GM18499 (cell line): ENCODE data around the gene FAM229B.
"Not testable (repeated sequence)": the region's sequence is repeated elsewhere in the genome, so short reads cannot be mapped to it uniquely, and the experiment has no call there.

Experiments
- ATAC-seq: cut with Tn5 transposase; IDR thresholded peaks from one replicate; pipeline ENCODE4 v1.9.1; 2021; ENCODE audit warnings: moderate number of reproducible peaks; ENCODE audit not compliant: insufficient read depth, unreplicated experiment

Gene FAM229B

GRCh38 chr6:112061605-112062004 is 25.8 kb upstream of the FAM229B start:
- ATAC-seq: no peak

DNA sequence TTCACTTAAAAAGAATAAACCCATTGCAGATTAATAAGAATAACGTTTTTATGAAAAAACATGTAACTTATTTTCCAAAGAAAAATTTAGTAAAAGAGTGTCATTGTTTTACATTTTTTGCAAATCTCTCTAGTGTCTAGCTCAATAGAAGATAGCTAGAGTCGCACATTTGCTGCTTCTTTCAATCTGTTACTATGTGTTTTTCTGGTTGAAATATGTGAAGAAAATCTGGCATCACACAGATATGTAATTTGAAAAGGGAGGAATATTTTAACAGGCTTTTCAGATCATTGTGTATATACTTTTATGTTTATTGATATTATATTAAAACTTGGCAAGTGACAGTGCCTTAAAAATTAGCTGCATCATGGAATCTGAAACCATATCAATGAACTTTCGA is 24.4 kb upstream of the FAM229B start:
- ATAC-seq: no peak

DNA sequence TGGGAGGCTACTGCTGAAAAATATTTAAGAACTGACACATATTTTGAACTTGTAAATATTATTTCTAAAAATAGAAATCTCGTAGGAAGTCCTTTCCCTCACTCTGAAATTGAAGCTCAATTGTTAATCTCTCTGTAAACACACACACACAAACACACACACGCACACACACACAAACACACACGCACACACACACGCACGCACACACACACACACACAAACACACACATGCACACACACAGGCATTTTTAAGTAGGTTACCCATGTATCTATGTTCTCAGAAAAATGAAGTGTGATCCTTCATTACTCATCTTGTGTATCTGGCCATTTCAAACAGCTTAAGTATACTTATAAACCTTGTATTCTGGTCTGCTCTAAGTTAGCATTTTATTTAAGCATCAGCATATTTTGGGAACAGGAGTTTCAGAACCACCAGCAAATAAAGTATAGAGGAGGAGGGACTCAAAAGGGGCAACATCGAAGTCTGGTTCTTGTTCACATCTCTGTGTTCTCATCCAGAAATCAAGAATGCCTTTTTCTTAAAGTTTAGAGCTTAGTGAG is 21.9 kb upstream of the FAM229B start:
- ATAC-seq: no peak

- ATAC-seq: no peak
These were observed 20.8 kb upstream of the FAM229B start for GRCh38 chr6:112066606-112067005.

DNA sequence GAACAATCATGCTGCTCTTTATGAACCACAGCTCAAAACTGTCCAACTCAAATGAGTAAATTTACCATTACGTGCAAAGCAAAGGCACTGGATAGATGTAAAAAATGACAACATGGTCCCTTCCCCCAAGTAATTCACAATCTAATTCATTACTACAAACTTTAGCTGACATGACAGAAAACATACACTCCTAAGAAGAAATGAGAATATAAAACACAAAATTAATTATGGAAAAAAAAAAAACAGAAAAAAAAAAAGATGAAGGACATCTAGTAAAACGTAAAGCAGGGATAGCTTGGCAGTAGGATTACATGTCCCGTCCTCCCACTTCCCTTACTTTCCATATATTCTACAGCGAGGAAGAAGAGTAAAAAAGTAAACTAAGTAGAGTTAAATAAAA is 5.8 kb upstream of the FAM229B start:
- no peak for ATAC-seq

GRCh38 chr6:112085286-112086065 is 1.9 kb upstream of the FAM229B start:
- no peak for ATAC-seq

GRCh38 chr6:112086744-112087135 is 651 bp upstream of the FAM229B start:
- ATAC-seq: peak; percentile 19

DNA sequence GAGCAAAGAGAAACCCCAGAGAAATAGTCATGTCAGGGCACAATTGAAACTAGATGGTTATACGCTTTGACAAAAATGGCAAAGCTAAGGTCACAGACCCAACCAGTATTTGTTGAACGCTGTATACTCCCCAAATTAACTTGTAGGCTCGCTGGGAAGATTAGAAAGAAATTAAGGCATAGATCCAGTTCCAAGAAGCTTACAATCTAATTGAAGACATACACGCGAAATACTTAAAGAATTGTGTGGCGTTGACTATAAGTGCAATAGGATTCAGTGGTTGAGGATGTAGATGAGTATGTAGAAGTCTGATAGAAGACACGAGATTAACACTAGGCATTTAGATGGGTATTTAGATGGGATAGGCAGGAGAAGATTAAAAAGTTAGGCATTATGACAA is 525 bp downstream of the FAM229B start:
- ATAC-seq: peak; percentile 0

GRCh38 chr6:112096901-112097300 is 9.5 kb downstream of the FAM229B start:
- ATAC-seq: no peak

DNA sequence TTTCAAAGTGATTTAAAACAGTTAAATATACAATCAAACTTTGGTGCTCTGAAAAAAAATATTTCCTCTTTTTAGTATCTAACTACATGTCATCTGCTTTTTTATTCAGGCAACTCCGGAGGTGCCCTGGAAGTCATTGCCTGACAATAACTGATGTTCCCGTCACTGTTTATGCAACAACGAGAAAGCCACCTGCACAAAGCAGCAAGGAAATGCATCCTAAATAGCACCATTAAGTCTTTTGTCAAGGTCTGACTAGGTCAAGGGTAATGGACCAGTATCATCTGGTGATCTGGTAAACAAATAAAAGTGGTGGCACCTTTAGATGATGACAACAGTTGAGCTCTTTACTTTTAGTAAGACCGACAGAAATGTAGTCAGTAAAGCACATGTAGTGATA is 13.2 kb downstream of the FAM229B start:
- no peak for ATAC-seq

DNA sequence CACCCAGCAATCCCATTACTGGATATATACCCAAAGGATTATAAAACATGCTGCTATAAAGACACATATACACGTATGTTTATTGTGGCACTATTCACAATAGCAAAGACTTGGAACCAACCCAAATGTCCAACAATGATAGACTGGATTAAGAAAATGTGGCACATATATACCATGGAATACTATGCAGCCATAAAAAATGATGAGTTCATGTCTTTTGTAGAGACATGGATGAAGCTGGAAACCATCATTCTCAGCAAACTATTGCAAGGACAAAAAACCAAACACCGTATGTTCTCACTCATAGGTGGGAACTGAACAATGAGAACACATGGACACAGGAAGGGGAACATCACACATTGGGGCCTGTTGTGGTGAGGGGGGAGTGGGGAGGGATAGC is 18.6 kb downstream of the FAM229B start:
- ATAC-seq: not testable (repeated sequence)

GRCh38 chr6:112106562-112106961 is 19.2 kb downstream of the FAM229B start:
- ATAC-seq: no peak

- ATAC-seq: no peak
These were observed 21.9 kb downstream of the FAM229B start for GRCh38 chr6:112109262-112109661.

GRCh38 chr6:112113431-112113830 is 26.0 kb downstream of the FAM229B start:
- no peak for ATAC-seq

- no peak for ATAC-seq
These were observed 26.5 kb downstream of the FAM229B start for GRCh38 chr6:112113918-112114317.

GRCh38 chr6:112114577-112115223 is 27.3 kb downstream of the FAM229B start:
- no peak for ATAC-seq

DNA sequence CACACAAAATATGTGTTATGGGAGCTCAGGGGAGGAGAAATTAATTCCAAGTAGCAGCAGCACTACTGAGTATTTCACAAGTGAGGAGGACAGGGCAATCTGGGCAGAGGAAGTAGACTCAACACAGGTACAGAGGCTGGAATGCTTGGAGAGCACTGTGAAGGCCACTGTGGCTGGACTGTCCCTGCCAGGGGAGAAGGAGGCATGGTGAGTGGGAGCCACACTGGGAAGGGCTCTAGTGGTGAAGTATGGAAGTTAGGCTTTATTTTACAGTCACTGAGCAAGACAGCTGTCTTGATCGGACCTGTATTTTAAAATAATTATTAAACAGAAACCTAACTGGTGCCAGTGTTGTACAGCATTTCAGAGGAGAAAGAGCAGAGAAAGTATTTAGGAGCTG is 28.8 kb downstream of the FAM229B start:
- ATAC-seq: no peak

- no peak for ATAC-seq
These were observed 30.2 kb downstream of the FAM229B start for GRCh38 chr6:112117554-112117953.

DNA sequence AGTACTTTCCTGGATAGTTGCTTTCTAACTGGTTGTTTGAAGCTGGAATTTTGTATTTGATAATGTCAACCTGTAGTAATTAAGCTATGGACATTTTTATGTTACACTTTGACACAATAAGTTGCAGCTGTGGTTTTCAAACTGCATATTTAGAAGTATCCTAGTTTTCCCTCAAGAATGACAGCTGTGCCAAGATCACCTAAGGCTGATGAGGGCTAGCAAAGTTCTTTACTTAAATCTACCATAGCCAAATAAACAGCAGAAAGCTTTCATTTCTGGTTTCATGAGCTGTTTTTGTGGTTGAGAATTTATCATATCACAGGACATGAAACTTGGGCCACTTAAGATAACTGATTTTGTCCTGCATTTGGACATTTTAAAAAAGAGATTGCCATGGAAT is 30.6 kb downstream of the FAM229B start:
- no peak for ATAC-seq

GRCh38 chr6:112122756-112123155 is 35.4 kb downstream of the FAM229B start:
- ATAC-seq: no peak

DNA sequence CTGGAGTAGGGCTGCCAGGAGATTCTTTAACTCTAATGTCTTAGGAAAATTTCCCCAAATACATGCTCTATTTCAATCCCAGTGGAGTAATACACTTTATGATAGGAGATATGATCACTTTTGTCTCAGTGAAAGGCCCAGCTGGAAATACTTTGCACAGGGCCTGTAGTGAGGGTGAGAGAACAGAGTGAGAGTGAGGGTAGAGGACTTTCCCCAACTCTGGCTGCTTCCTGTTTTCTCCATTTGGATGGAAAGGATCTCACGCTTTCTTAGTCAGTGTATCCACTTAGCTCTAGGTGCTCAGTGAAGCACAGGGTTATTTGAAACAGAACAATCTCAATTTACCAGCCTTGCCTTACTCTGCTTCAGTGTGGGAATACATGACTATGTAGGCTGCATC is 36.6 kb downstream of the FAM229B start:
- no peak for ATAC-seq

GRCh38 chr6:112128208-112128607 is 40.8 kb downstream of the FAM229B start:
- no peak for ATAC-seq
